Measurements from ENCODE around the gene TMEM94.

The TMEM94 gene

GRCh38 chr17:75524970-75525805 lies 68.8 kb downstream of the TMEM94 start, which contains the start of gene LLGL2 (continued):
- TF ChIP-seq ZBTB7A (tag by site-specific recombination; IDR thresholded peaks at IDR 0.05; ENCODE audit: low read depth) (peak; percentile 92), SCRT2 (tag by site-specific recombination; IDR thresholded peaks at IDR 0.05) (peak; percentile 39; the same call in 1 of the 2 replicates), YY2 (tag by site-specific recombination; IDR thresholded peaks at IDR 0.05) (no peak), PRDM6 (tag by site-specific recombination; IDR thresholded peaks at IDR 0.05) (no peak), ZBTB20 (tag by site-specific recombination; IDR thresholded peaks at IDR 0.05) (peak; percentile 91), ZNF76 (tag by site-specific recombination; IDR thresholded peaks at IDR 0.05; ENCODE audit: borderline replicate concordance, low read depth) (peak; percentile 78; the same call in 1 of the 2 replicates), KLF16 (tag by site-specific recombination; IDR thresholded peaks at IDR 0.05) (peak; percentile 88), ZNF223 (tag by site-specific recombination; IDR thresholded peaks at IDR 0.05) (no peak), ZNF571 (tag by site-specific recombination; IDR thresholded peaks at IDR 0.05) (no peak), ZNF692 (tag by site-specific recombination; IDR thresholded peaks at IDR 0.05) (peak; percentile 65), ZNF513 (tag by site-specific recombination; IDR thresholded peaks at IDR 0.05) (no peak), ZBTB1 (tag by site-specific recombination; IDR thresholded peaks at IDR 0.05) (no peak), HOXD13 (CRISPR knock-in tag; IDR thresholded peaks at IDR 0.05; ENCODE audit: borderline replicate concordance) (no peak), ZEB2 (tag by site-specific recombination; IDR thresholded peaks at IDR 0.05) (peak; percentile 98), ZNF654 (tag by site-specific recombination; IDR thresholded peaks at IDR 0.05; ENCODE audit: low read depth) (no peak), ZSCAN4 (tag by site-specific recombination; IDR thresholded peaks at IDR 0.05) (no peak), ZNF302 (tag by site-specific recombination; IDR thresholded peaks at IDR 0.05; ENCODE audit: low read depth) (no peak), ZNF239 (tag by site-specific recombination; IDR thresholded peaks at IDR 0.05) (no peak), ZNF664 (tag by site-specific recombination; IDR thresholded peaks at IDR 0.05) (no peak), PRDM1 (tag by site-specific recombination; IDR thresholded peaks at IDR 0.05) (no peak), IKZF3 (tag by site-specific recombination; IDR thresholded peaks at IDR 0.05) (peak; percentile 78), ZNF600 (tag by site-specific recombination; IDR thresholded peaks at IDR 0.05) (peak; percentile 94), ZNF843 (tag by site-specific recombination; IDR thresholded peaks at IDR 0.05) (no peak; the same call in 1 of the 2 replicates), ZNF169 (tag by site-specific recombination; IDR thresholded peaks at IDR 0.05) (no peak), ZNF747 (tag by site-specific recombination; IDR thresholded peaks at IDR 0.05) (no peak), ZNF561 (tag by site-specific recombination; IDR thresholded peaks at IDR 0.05; ENCODE audit: borderline replicate concordance) (peak; percentile 95), RBAK (tag by site-specific recombination; IDR thresholded peaks at IDR 0.05) (no peak), ZNF221 (tag by site-specific recombination; IDR thresholded peaks at IDR 0.05; ENCODE audit: borderline replicate concordance) (no peak), GLI4 (tag by site-specific recombination; IDR thresholded peaks at IDR 0.05) (no peak), MEIS1 (CRISPR knock-in tag; IDR thresholded peaks at IDR 0.05; ENCODE audit: borderline replicate concordance) (no peak), SCRT1 (tag by site-specific recombination; IDR thresholded peaks at IDR 0.05; ENCODE audit: borderline replicate concordance) (no peak), ZNF426 (tag by site-specific recombination; IDR thresholded peaks at IDR 0.05) (no peak), SALL2 (tag by site-specific recombination; IDR thresholded peaks at IDR 0.05; ENCODE audit: borderline replicate concordance) (no peak)
